ENCODE results near the gene BRAP.
A peak's percentile ranks its signal among the peaks of the same experiment; 100 is the strongest.

Gene BRAP

DNA sequence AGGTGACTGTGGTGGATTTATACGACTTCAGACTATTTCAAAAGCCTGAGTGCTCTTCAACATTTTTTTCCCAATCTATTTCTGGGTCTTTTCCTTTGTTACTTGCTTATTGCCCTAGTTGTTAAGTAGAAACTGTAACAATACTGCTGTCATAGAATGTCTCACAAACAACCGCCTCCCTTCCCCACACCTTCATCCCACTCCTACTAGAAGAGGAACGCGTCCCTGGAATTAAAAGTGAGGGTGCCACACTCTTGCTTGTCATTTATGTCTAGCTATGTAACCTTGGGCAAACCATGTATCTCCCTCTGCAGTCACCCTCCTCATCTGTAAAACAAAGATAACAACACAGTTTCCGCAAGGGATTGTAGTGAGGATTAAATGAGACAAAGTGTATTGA is 8.6 kb downstream of the BRAP start:
- H3K36me3 ChIP-seq (ENCODE audit: control insufficient read depth in 1 of 2, insufficient read depth in 2 of 2, low read depth in 1 of 2, low read length in 2 of 2): peaks cover 30 to 75% of the 10 kb centered on the region in 2 experiments
- no peak overlapping the region for H3K27ac ChIP-seq (ENCODE audit: low read length, poor library complexity, severe bottlenecking)
- peaks cover 29% of the 10 kb centered on the region for H3K79me1 ChIP-seq (replicated peaks; ENCODE audit: low read length, poor library complexity, severe bottlenecking)
- no peak overlapping the region for H3K9ac ChIP-seq (ENCODE audit: low read length)
- H3K9me3 ChIP-seq (ENCODE audit: control insufficient read depth, low read length): no peaks in the 10 kb centered on the region
- no peak overlapping the region for H4K8ac ChIP-seq (ENCODE audit: low read length)
- no peak overlapping the region for H3K4me3 ChIP-seq (ENCODE audit: insufficient read depth in 1 of 2, low read depth in 1 of 2, low read length in 2 of 2)
- no peak overlapping the region for H2BK120ac ChIP-seq (ENCODE audit: low read depth, low read length)
- no peak overlapping the region for H2BK15ac ChIP-seq (ENCODE audit: low read depth, poor library complexity, severe bottlenecking)
- no peak overlapping the region for H3K14ac ChIP-seq (ENCODE audit: low read length in 2 of 2)
- no peak overlapping the region for H3K23ac ChIP-seq (ENCODE audit: low read length in 2 of 2)
- H2AK5ac ChIP-seq (ENCODE audit: low read length, severe bottlenecking): no peak overlapping the region
- H3K4ac ChIP-seq (ENCODE audit: low read depth in 1 of 2, low read length in 2 of 2): no peak overlapping the region
- 97% methylated on average over 3 of the region's 5 CpGs for WGBS
- H3K27me3 ChIP-seq (ENCODE audit: control insufficient read depth in 1 of 2, insufficient read depth in 1 of 2, low read length in 2 of 2): no peaks in the 10 kb centered on the region
- no peak overlapping the region for H2BK12ac ChIP-seq (ENCODE audit: low read length in 2 of 2)
- no peaks in the 10 kb centered on the region for H3K4me1 ChIP-seq (ENCODE audit: control insufficient read depth, insufficient read depth, low read depth, low read length)
- no peak overlapping the region for H3K4me2 ChIP-seq (ENCODE audit: low read length, poor library complexity, severe bottlenecking)
- no peak overlapping the region for H3K18ac ChIP-seq (ENCODE audit: low read depth in 1 of 2, low read length in 2 of 2)
- H2AFZ ChIP-seq (ENCODE audit: low read depth, low read length): no peak overlapping the region
- no peak for DNase-seq
- H2BK5ac ChIP-seq (ENCODE audit: low read depth, low read length, poor library complexity, severe bottlenecking): no peak overlapping the region
- H4K91ac ChIP-seq (ENCODE audit: low read length): no peak overlapping the region

DNA sequence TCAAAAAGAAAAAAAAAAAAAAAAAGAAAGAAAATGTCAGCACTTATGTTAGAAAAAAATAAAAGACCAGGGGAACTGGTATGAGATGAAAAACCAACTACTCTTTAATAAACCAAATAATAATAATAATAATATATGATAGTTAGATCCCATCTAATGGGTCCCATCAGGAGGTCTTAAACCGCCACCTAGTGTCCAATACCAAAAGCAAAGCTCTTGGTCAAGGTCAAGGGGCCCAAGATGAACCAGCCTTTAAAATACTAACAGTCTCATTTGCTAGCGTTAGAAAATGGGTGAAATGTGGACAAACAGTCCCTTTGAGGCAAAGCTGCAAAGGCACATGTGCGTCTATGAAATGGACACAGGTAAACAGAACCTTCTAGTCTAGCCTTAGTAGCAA is 12.3 kb downstream of the BRAP start:
- Histone ChIP-seq H3K4me2 (ENCODE audit: low read length, poor library complexity, severe bottlenecking) (no peak overlapping the region), H4K91ac (ENCODE audit: low read length) (no peak overlapping the region), H3K9me3 (ENCODE audit: control insufficient read depth, low read length) (no peaks in the 10 kb centered on the region), H3K18ac (ENCODE audit: low read depth in 1 of 2, low read length in 2 of 2) (no peak overlapping the region), H3K4ac (ENCODE audit: low read depth in 1 of 2, low read length in 2 of 2) (no peak overlapping the region), H3K27ac (ENCODE audit: low read length, poor library complexity, severe bottlenecking) (no peak overlapping the region), H2BK120ac (ENCODE audit: low read depth, low read length) (no peak overlapping the region), H3K79me1 (replicated peaks; ENCODE audit: low read length, poor library complexity, severe bottlenecking) (peaks cover 33% of the 10 kb centered on the region), H3K4me1 (ENCODE audit: control insufficient read depth, insufficient read depth, low read depth, low read length) (no peaks in the 10 kb centered on the region), H3K36me3 (ENCODE audit: control insufficient read depth in 1 of 2, insufficient read depth in 2 of 2, low read depth in 1 of 2, low read length in 2 of 2) (peaks cover 36 to 77% of the 10 kb centered on the region in 2 experiments), H3K27me3 (ENCODE audit: control insufficient read depth in 1 of 2, insufficient read depth in 1 of 2, low read length in 2 of 2) (no peaks in the 10 kb centered on the region), H3K9ac (ENCODE audit: low read length) (peak overlapping the region; percentile 73), H4K8ac (ENCODE audit: low read length) (no peak overlapping the region), H3K14ac (ENCODE audit: low read length in 2 of 2) (no peak overlapping the region), H2AK5ac (ENCODE audit: low read length, severe bottlenecking) (no peak overlapping the region), H3K23ac (ENCODE audit: low read length in 2 of 2) (no peak overlapping the region), H2BK5ac (ENCODE audit: low read depth, low read length, poor library complexity, severe bottlenecking) (no peak overlapping the region), H3K4me3 (ENCODE audit: insufficient read depth in 1 of 2, low read depth in 1 of 2, low read length in 2 of 2) (no peak overlapping the region), H2AFZ (ENCODE audit: low read depth, low read length) (no peak overlapping the region), H2BK15ac (ENCODE audit: low read depth, poor library complexity, severe bottlenecking) (no peak overlapping the region), H2BK12ac (ENCODE audit: low read length in 2 of 2) (no peak overlapping the region)
- peak; percentile 46 for DNase-seq
- WGBS: 100% methylated on average over 3 of the region's 3 CpGs

DNA sequence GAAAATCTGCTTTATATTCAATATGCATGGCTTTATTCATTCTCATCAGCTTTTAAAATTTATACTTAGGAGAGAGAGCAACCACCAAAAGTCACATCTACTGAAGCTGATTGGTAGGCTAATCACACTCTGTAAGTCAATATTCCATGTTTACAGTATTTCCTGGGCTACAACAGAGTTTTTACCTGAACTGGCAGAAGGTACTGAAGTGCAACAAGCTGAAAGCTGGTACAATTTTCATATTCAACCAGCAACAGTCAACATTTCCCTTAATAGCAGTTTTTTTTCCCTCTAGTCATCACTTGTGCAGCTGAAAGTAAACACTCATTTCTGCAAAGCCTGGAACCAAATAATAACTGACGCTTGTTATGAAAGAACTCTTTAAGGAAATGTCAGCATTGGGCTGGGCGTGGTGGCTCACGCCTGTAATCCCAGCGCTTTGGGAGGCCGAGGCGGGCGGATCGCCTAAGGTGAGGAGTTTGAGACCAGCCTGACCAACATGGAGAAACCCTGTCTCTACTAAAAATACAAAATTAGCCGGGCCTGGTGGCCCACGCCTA is 12.9 kb downstream of the BRAP start:
- no peak overlapping the region for H4K91ac ChIP-seq (ENCODE audit: low read length)
- no peak overlapping the region for H2AFZ ChIP-seq (ENCODE audit: low read depth, low read length)
- H3K27ac ChIP-seq (ENCODE audit: low read length, poor library complexity, severe bottlenecking): no peak overlapping the region
- no peak overlapping the region for H2BK12ac ChIP-seq (ENCODE audit: low read length in 2 of 2)
- no peaks in the 10 kb centered on the region for H3K27me3 ChIP-seq (ENCODE audit: control insufficient read depth in 1 of 2, insufficient read depth in 1 of 2, low read length in 2 of 2)
- no peak overlapping the region for H3K4me3 ChIP-seq (ENCODE audit: insufficient read depth in 1 of 2, low read depth in 1 of 2, low read length in 2 of 2)
- H3K36me3 ChIP-seq (ENCODE audit: control insufficient read depth in 1 of 2, insufficient read depth in 2 of 2, low read depth in 1 of 2, low read length in 2 of 2): peaks cover 34 to 76% of the 10 kb centered on the region in 2 experiments
- H2BK120ac ChIP-seq (ENCODE audit: low read depth, low read length): no peak overlapping the region
- H3K23ac ChIP-seq (ENCODE audit: low read length in 2 of 2): no peak overlapping the region
- no peak for DNase-seq
- no peak overlapping the region for H3K14ac ChIP-seq (ENCODE audit: low read length in 2 of 2)
- no peak overlapping the region for H3K18ac ChIP-seq (ENCODE audit: low read depth in 1 of 2, low read length in 2 of 2)
- no peak overlapping the region for H2BK15ac ChIP-seq (ENCODE audit: low read depth, poor library complexity, severe bottlenecking)
- no peak overlapping the region for H3K9ac ChIP-seq (ENCODE audit: low read length)
- H3K9me3 ChIP-seq (ENCODE audit: control insufficient read depth, low read length): no peaks in the 10 kb centered on the region
- WGBS: 98% methylated on average over 10 of the region's 10 CpGs
- H3K4ac ChIP-seq (ENCODE audit: low read depth in 1 of 2, low read length in 2 of 2): no peak overlapping the region
- peaks cover 33% of the 10 kb centered on the region for H3K79me1 ChIP-seq (replicated peaks; ENCODE audit: low read length, poor library complexity, severe bottlenecking)
- no peaks in the 10 kb centered on the region for H3K4me1 ChIP-seq (ENCODE audit: control insufficient read depth, insufficient read depth, low read depth, low read length)
- no peak overlapping the region for H3K4me2 ChIP-seq (ENCODE audit: low read length, poor library complexity, severe bottlenecking)
- no peak overlapping the region for H4K8ac ChIP-seq (ENCODE audit: low read length)
- H2AK5ac ChIP-seq (ENCODE audit: low read length, severe bottlenecking): no peak overlapping the region
- H2BK5ac ChIP-seq (ENCODE audit: low read depth, low read length, poor library complexity, severe bottlenecking): no peak overlapping the region

DNA sequence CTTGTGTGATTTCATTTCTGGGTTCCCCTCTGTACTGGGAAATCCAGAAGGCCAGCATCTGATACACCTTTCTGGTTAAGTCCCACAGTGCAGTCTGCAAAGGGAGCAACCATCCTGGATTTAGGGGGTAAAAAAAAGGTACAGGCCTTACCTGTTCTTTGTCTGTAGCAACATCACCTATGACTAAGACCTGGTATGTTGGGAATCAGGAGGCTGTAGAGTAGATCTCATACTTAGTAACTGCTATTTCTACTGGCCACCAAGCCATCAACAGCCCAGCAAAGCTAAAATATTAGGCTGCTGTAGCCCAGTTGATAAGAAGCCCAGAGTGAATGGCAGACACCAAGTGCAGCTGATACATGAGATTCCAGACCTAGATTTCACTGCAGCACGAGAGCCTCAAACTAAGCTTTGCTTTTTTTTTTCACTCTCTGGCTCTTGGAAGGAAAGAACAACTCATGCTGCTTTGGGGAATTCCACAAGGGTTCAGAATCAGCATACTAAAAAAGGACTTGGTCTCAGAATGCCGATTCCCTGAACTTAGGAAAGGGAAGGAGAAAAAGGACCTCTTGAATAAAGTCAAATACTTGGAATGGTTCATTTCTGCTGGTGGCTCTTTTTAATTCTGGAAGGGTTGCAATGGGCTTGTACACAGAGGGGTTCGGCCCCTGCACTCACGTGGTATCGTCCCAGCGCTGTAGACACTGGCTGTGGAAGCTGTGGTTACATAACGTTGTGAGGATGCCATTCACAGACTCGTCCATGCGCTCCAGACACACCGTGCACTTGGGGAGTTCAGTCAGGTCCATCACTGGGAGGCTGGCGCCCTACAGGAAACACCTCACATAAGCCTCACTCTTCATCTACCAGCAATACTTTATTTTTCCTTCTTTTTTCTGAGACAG is 20.5 kb downstream of the BRAP start:
- DNase-seq: no peak
- no peak overlapping the region for H2AK5ac ChIP-seq (ENCODE audit: low read length, severe bottlenecking)
- no peak overlapping the region for H2BK15ac ChIP-seq (ENCODE audit: low read depth, poor library complexity, severe bottlenecking)
- no peak overlapping the region for H3K14ac ChIP-seq (ENCODE audit: low read length in 2 of 2)
- 95% methylated on average over 11 of the region's 11 CpGs for WGBS
- no peak overlapping the region for H2BK12ac ChIP-seq (ENCODE audit: low read length in 2 of 2)
- H4K8ac ChIP-seq (ENCODE audit: low read length): no peak overlapping the region
- no peak overlapping the region for H2BK120ac ChIP-seq (ENCODE audit: low read depth, low read length)
- no peaks in the 10 kb centered on the region for H3K27me3 ChIP-seq (ENCODE audit: control insufficient read depth in 1 of 2, insufficient read depth in 1 of 2, low read length in 2 of 2)
- no peak overlapping the region for H2AFZ ChIP-seq (ENCODE audit: low read depth, low read length)
- H2BK5ac ChIP-seq (ENCODE audit: low read depth, low read length, poor library complexity, severe bottlenecking): no peak overlapping the region
- no peaks in the 10 kb centered on the region for H3K4me1 ChIP-seq (ENCODE audit: control insufficient read depth, insufficient read depth, low read depth, low read length)
- no peak overlapping the region for H3K23ac ChIP-seq (ENCODE audit: low read length in 2 of 2)
- peaks cover 26 to 76% of the 10 kb centered on the region in 2 experiments for H3K36me3 ChIP-seq (ENCODE audit: control insufficient read depth in 1 of 2, insufficient read depth in 2 of 2, low read depth in 1 of 2, low read length in 2 of 2)
- H3K9ac ChIP-seq (ENCODE audit: low read length): no peak overlapping the region
- no peaks in the 10 kb centered on the region for H3K9me3 ChIP-seq (ENCODE audit: control insufficient read depth, low read length)
- H3K4me3 ChIP-seq (ENCODE audit: insufficient read depth in 1 of 2, low read depth in 1 of 2, low read length in 2 of 2): no peak overlapping the region
- H4K91ac ChIP-seq (ENCODE audit: low read length): no peak overlapping the region
- H3K79me1 ChIP-seq (replicated peaks; ENCODE audit: low read length, poor library complexity, severe bottlenecking): peaks cover 22% of the 10 kb centered on the region
- H3K27ac ChIP-seq (ENCODE audit: low read length, poor library complexity, severe bottlenecking): no peak overlapping the region
- no peak overlapping the region for H3K4me2 ChIP-seq (ENCODE audit: low read length, poor library complexity, severe bottlenecking)
- no peak overlapping the region for H3K18ac ChIP-seq (ENCODE audit: low read depth in 1 of 2, low read length in 2 of 2)
- no peak overlapping the region for H3K4ac ChIP-seq (ENCODE audit: low read depth in 1 of 2, low read length in 2 of 2)

Measured in mesenchymal stem cell (in vitro differentiated cells and primary cell).